GM23248 (cell line): ENCODE data around the gene ADAMTS15. TPM values are rescaled to one million over a fixed set of nuclear protein-coding genes. Genes with fewer than 3 reads are reported as not detected.
A peak's percentile ranks its signal among the peaks of the same experiment; 100 is the strongest.

ENCODE experiments used
- DNase-seq: peaks from one replicate; pipeline ENCODE4 v3.0.0-alpha.2; 2015
- H2AFZ ChIP-seq: fragments of 200-600 bp; sonication (generic); 2 replicates; pipeline ENCODE4 v1.6.1; 2016; ENCODE audit warnings: antibody characterized with exemption
- H3F3A ChIP-seq: fragments of 200-600 bp; sonication (generic); 2 replicates; pipeline ENCODE4 v1.6.1; 2016; ENCODE audit warnings: mild to moderate bottlenecking, antibody characterized with exemption, mixed run types; ENCODE audit not compliant: insufficient read depth
- H3K27ac ChIP-seq: fragments of 200-600 bp; sonication (generic); 2 replicates; pipeline ENCODE4 v1.5.1; 2016; ENCODE audit warnings: mild to moderate bottlenecking
- H3K27me3 ChIP-seq: fragments of 200-600 bp; sonication (generic); replicated peaks from 2 replicates; pipeline ENCODE4 v1.6.1; 2016; ENCODE audit warnings: mild to moderate bottlenecking; ENCODE audit not compliant: insufficient read depth
- H3K36me3 ChIP-seq: fragments of 200-600 bp; sonication (generic); 2 replicates; pipeline ENCODE4 v1.6.1; 2016; ENCODE audit warnings: low read depth, mild to moderate bottlenecking
- H3K4me1 ChIP-seq: fragments of 200-600 bp; sonication (generic); 2 replicates; pipeline ENCODE4 v1.6.1; 2016; ENCODE audit warnings: mild to moderate bottlenecking; ENCODE audit not compliant: insufficient read depth
- H3K4me2 ChIP-seq: fragments of 200-600 bp; sonication (generic); one replicate; pipeline ENCODE4 v1.6.1; 2016; ENCODE audit warnings: mild to moderate bottlenecking; ENCODE audit not compliant: unreplicated experiment
- H3K4me3 ChIP-seq: fragments of 200-600 bp; sonication (generic); 2 replicates; pipeline ENCODE4 v1.5.1; 2016; ENCODE audit warnings: mild to moderate bottlenecking
- H3K79me2 ChIP-seq: fragments of 200-600 bp; sonication (generic); 2 replicates; pipeline ENCODE4 v1.6.1; 2016; ENCODE audit warnings: mild to moderate bottlenecking; ENCODE audit not compliant: insufficient read depth
- H3K9ac ChIP-seq: fragments of 200-600 bp; sonication (generic); 2 replicates; pipeline ENCODE4 v1.6.1; 2016; ENCODE audit warnings: mild to moderate bottlenecking
- H3K9me2 ChIP-seq: fragments of 200-600 bp; sonication (generic); 2 replicates; pipeline ENCODE4 v1.6.1; 2016; ENCODE audit warnings: mixed run types, mild to moderate bottlenecking, moderate library complexity; ENCODE audit not compliant: insufficient read depth
- H3K9me3 ChIP-seq: fragments of 200-600 bp; sonication (generic); one replicate; pipeline ENCODE4 v1.6.1; 2017; ENCODE audit warnings: low read depth
- H4K20me1 ChIP-seq: fragments of 200-600 bp; sonication (generic); 2 replicates; pipeline ENCODE4 v1.6.0; 2016; ENCODE audit not compliant: insufficient read depth
- EZH2 ChIP-seq: fragments of 200-600 bp; sonication (generic); IDR thresholded peaks from 2 replicates; pipeline ENCODE4 v1.6.1; 2018; ENCODE audit warnings: antibody characterized with exemption, mild to moderate bottlenecking; ENCODE audit not compliant: insufficient read depth, poor library complexity, severe bottlenecking
- EZH2phosphoT487 ChIP-seq: fragments of 200-600 bp; sonication (generic); IDR thresholded peaks from 2 replicates; pipeline ENCODE4 v1.6.1; 2018; ENCODE audit warnings: antibody characterized with exemption, moderate library complexity, mild to moderate bottlenecking, low read depth; ENCODE audit not compliant: insufficient read depth
- WGBS, 2 experiments: methylation state at CpG; one replicate each; pipeline ENCODE4 v1.1.6; 2015 to 2017; ENCODE audit warnings: low lambda C conversion rate in 2 of 2, low coverage in 1 of 2; ENCODE audit errors: missing lambda C conversion rate in 2 of 2; 5-methylcytosine and 5-hydroxymethylcytosine counted together
- in situ Hi-C: fragments of 300-500 bp; cut with MboI; formaldehyde crosslinking; loops from 2 replicates; pipeline ENCODE4 v1.15.0; 2020
- polyA plus RNA-seq: library from polyadenylated mRNA; unstranded; fragments of >200 nt; fragmentation: Nextera tagmentation; extraction: Ambion mirVana; gene quantifications from 2 replicates; pipeline ENCODE4 v1.2.1, GENCODE V29; 2016
- total RNA-seq: library from RNA; depleted of rRNA; stranded (reverse); fragments of >200 nt; shearing (Covaris generic); gene quantifications from 2 replicates; pipeline ENCODE4 v1.2.3, GENCODE V29; 2014

Gene ADAMTS15
- total and polyA plus RNA-seq, 2 experiments from 2014 or later, result 0.09 to 0.97 TPM

DNA sequence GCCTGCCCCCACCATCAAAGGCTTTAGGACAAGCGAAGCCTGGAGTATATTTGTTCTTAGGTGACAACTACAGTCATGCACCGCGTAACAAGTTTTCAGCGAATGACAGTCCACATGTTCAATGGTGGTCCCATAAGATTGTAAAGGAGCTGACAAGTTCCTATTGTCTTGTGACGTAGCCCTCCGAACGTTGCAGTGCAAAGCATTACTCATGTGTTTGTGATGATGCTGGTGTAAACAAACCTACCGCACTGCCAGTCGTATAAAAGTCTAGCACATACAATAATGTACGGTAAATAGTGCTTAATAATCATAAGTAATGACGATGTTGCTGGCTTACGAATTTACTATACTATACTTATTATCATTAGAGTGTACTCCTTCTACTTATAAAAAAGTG, 41.3 kb downstream of the ADAMTS15 start:
- H3K4me2 ChIP-seq, result no peak overlapping the region
- no peaks in the 10 kb centered on the region for H4K20me1 ChIP-seq
- no peaks in the 10 kb centered on the region for H3K27me3 ChIP-seq
- H2AFZ ChIP-seq, result no peak overlapping the region
- H3F3A ChIP-seq, result no peaks in the 10 kb centered on the region
- no peak overlapping the region for H3K9ac ChIP-seq
- H3K27ac ChIP-seq, result no peak overlapping the region
- no peaks in the 10 kb centered on the region for H3K36me3 ChIP-seq
- H3K4me1 ChIP-seq, result no peaks in the 10 kb centered on the region
- no peak overlapping the region for H3K4me3 ChIP-seq
- no peaks in the 10 kb centered on the region for H3K9me3 ChIP-seq
- in situ Hi-C loops, result no loop called here
- no peak for DNase-seq
- no peaks in the 10 kb centered on the region for H3K79me2 ChIP-seq
- 90 to 94% methylated on average over 12 of the region's 12 CpGs for WGBS, 2 experiments
- no peaks in the 10 kb centered on the region for H3K9me2 ChIP-seq
- no peak for TF ChIP-seq EZH2phosphoT487
- TF ChIP-seq EZH2, result no peak

- Histone ChIP-seq H3K4me3 (no peak overlapping the region), H3K9ac (no peak overlapping the region), H3K9me2 (no peaks in the 10 kb centered on the region), H3K4me2 (no peak overlapping the region), H3K9me3 (no peaks in the 10 kb centered on the region), H3F3A (no peaks in the 10 kb centered on the region), H3K36me3 (no peaks in the 10 kb centered on the region), H2AFZ (no peak overlapping the region), H3K27me3 (no peaks in the 10 kb centered on the region), H3K27ac (no peak overlapping the region), H3K79me2 (no peaks in the 10 kb centered on the region), H3K4me1 (no peaks in the 10 kb centered on the region), H4K20me1 (no peaks in the 10 kb centered on the region)
- DNase-seq, result no peak
- WGBS, 2 experiments, result 87 to 89% methylated on average over 7 of the region's 7 CpGs
- no peak for TF ChIP-seq EZH2phosphoT487
- no peak for TF ChIP-seq EZH2
- in situ Hi-C loops, result no loop called here
Measured at GRCh38 chr11:130490682-130491449, 42.4 kb downstream of the ADAMTS15 start.

DNA sequence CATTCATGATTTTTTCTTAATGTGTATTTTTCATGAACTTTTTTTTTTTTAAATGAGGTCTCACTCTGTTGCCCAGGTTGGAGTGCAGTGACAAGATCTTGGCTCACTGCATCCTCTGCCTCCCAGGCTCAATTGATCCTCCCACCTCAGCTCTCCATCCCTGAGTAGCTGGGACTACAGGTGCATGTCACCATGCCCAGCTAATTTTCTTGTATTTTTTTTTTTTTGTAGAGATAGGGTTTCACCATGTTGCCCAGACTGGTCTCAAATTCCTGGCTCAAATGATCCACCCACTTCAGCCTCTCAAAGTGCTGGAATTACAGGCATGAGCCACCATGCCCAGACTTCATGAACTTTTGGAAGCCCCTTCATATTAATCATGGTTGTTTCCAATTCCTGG, 49.7 kb downstream of the ADAMTS15 start:
- TF ChIP-seq EZH2, result no peak
- no peak for TF ChIP-seq EZH2phosphoT487
- in situ Hi-C loops, result no loop called here
- Histone ChIP-seq H3K4me2 (no peak overlapping the region), H3K27me3 (no peaks in the 10 kb centered on the region), H3K9ac (no peak overlapping the region), H3K27ac (no peak overlapping the region), H3K4me1 (peaks cover 7% of the 10 kb centered on the region; the same call in 1 of the 2 replicates), H3K79me2 (no peaks in the 10 kb centered on the region), H3K4me3 (no peak overlapping the region), H3K9me2 (no peaks in the 10 kb centered on the region), H2AFZ (no peak overlapping the region), H4K20me1 (no peaks in the 10 kb centered on the region), H3F3A (no peaks in the 10 kb centered on the region), H3K9me3 (no peaks in the 10 kb centered on the region), H3K36me3 (no peaks in the 10 kb centered on the region)
- no peak for DNase-seq

DNA sequence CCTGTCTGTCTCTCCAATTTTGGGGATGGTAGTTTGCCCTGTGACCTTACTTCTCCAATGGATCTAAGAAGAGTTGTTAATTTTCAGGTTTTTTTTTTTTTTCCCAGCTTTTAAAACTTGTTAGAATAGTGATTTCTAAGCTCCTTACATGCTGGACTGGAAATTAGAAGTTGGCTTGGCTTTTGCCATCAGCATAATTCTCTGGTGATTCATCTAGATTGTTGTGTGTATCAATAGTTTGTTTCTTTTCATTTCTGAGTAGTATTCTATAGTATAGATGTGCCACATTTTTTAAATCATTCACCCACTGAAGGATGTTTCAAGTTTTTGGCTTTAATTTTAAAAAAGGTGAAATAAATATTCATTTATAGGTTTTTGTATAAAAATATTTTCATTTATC, 51.4 kb downstream of the ADAMTS15 start:
- Histone ChIP-seq H3K27me3 (no peaks in the 10 kb centered on the region), H3K27ac (no peak overlapping the region), H2AFZ (no peak overlapping the region), H3K4me2 (no peak overlapping the region), H3K79me2 (no peaks in the 10 kb centered on the region), H3K9ac (no peak overlapping the region), H3K9me2 (no peaks in the 10 kb centered on the region), H3K4me3 (no peak overlapping the region), H4K20me1 (no peaks in the 10 kb centered on the region), H3K9me3 (peaks cover under 1% of the 10 kb centered on the region), H3K4me1 (peaks cover 7% of the 10 kb centered on the region; the same call in 1 of the 2 replicates), H3K36me3 (no peaks in the 10 kb centered on the region), H3F3A (no peaks in the 10 kb centered on the region)
- no peak for TF ChIP-seq EZH2
- no peak for TF ChIP-seq EZH2phosphoT487
- DNase-seq, result peak; percentile 45
- in situ Hi-C loops, result no loop called here
